Astrocyte of the spinal cord (primary cell): ENCODE results near the gene PPARD.

Experiments used
- DNase-seq: peaks from one replicate; pipeline ENCODE4 v3.0.0; 2011; ENCODE audit warnings: low read depth, low spot score
- H3K4me3 ChIP-seq: 2 replicates; pipeline ENCODE4 v1.5.1; 2011; ENCODE audit warnings: low read depth, mild to moderate bottlenecking, low read length, moderate library complexity
- in situ Hi-C: cut with HindIII; loops from 2 replicates; pipeline ENCODE4 v1.10.0; 2017; ENCODE audit warnings: low sequenced_read_pairs
- TF ChIP-seq, protein P1 (sequence below): IDR thresholded peaks from 2 replicates; pipeline ENCODE4 v1.5.1; 2012; ENCODE audit warnings: low read depth, mild to moderate bottlenecking, low read length, inconsistent platforms

PPARD gene

DNA sequence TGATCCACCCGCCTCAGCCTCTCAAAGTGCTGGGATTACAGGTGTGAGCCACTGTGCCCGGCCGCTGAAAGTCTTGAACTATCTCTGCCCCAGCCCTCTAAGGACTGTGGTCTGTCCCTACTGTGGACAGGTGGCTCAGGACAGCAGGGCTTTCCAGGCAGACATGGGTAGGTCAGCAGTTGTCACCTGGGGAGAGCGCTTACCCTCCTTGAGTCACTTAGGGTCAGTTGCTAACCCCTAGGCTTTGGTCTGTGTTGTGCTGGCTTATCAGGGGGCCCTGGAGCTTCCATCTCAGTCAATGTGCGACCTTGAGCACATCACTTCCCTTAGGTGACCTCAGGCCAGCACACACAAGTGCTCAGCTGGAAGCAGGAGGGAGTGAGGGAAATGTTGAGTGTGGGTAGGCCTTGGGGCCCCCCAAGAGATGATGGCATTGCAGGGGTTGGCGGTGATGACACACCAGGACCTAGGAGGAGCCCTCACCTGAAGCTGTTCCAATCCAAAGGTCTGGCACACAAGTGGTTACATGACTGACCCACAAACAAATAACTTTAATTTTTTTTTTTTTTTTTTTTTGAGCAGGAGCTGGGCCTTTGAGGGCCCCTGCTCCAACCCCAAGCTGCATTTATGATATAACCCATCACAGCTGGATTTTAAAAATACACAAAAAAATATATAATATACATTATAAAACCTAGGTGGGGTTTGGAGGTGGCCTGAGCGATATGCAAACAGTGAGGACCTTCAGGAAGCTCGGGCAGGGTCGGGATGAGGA lies 130.9 kb downstream of the PPARD start:
- DNase-seq: no peak
- H3K4me3 ChIP-seq: no peak overlapping the region
- TF ChIP-seq, protein P1, sequence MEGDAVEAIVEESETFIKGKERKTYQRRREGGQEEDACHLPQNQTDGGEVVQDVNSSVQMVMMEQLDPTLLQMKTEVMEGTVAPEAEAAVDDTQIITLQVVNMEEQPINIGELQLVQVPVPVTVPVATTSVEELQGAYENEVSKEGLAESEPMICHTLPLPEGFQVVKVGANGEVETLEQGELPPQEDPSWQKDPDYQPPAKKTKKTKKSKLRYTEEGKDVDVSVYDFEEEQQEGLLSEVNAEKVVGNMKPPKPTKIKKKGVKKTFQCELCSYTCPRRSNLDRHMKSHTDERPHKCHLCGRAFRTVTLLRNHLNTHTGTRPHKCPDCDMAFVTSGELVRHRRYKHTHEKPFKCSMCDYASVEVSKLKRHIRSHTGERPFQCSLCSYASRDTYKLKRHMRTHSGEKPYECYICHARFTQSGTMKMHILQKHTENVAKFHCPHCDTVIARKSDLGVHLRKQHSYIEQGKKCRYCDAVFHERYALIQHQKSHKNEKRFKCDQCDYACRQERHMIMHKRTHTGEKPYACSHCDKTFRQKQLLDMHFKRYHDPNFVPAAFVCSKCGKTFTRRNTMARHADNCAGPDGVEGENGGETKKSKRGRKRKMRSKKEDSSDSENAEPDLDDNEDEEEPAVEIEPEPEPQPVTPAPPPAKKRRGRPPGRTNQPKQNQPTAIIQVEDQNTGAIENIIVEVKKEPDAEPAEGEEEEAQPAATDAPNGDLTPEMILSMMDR: no peak
- in situ Hi-C loops: no loop called here

DNA sequence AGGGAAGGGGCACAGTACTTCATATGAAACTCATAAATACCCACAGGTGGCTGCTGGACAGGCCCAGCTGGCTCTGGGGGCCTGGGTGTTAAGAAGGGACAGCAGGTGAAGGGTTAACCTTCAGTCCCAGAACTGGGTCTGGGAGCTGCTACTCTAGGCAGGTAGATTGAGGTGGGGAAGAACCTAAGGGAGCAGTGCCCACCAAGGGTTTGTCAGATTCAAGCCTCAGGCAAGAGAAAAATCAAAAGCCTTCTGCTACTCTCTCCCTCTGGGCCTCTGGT lies 131.4 kb downstream of the PPARD start:
- no peak for DNase-seq
- in situ Hi-C loops: no loop called here
- H3K4me3 ChIP-seq: no peak overlapping the region
- TF ChIP-seq, protein P1: no peak

DNA sequence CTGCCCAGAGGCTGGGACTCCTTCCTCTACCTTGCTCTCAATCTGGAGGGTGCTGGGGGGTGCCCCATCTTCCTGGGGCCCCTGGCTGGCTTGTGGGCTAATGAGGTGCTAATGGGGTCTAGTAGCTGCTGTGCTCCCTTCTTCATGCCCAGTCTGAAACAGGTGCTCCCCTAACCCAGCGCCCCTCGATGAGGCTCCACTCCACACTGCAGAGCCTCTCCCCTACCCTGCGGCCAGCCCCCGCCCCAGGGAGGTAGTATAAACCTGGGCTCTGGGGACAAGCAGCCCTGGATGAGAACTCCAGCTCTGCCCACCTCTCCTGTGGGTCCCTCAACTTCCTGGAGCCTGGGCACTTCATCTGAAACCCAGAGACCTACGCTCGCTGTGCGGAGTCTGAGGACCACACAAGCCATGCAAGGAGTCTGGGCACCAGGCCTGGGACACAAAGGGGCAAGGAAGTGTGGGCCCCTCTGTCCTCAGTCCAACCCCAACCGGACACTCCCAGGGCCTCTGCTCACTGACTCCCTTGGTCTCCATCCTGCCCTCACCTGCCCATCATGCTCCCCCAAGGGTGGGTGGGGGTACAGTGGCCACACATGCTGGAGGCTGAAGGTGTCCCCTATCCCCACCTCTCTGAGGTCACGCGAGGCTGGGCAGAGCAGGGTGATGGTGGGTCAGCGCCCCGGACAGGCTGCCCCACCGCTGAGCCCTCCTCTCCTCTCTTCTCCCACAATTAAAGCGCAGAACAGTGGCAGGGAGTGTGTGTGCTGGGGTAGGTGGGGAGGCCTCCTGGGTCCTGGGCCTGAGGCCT lies 132.0 kb downstream of the PPARD start:
- DNase-seq: no peak
- in situ Hi-C loops: no loop called here
- no peak overlapping the region for H3K4me3 ChIP-seq
- TF ChIP-seq, protein P1: no peak

DNA sequence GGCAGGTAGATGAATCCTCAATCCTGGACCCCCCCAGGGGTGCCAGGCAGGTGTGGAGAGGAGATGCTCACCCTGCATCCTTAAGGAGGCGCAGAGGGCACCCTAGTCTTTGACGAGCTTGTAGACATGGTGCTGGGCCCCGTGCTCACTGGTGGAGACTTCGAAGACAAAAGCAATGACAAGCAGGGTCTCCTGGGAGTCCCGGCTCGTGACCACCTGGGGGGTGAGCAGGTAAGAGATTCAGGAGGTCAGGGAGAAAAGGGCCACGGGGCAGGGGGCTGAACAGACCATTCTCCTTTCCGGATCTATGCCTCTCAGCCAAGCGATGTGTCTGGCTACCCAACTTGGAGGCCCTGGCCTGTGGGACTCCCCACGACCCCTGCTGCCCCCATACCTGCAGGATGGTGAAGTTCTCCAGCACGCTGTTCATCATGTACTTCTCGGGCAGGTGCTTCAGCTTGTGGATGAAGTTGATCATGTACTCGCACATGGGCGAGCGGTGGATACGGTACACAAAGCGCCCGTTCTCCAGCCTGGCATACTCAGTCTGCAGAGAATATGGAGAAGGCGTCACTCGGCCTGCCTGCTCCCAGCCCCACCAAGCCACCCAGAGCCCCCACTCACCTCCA lies 132.7 kb downstream of the PPARD start:
- TF ChIP-seq, protein P1: no peak
- no peak overlapping the region for H3K4me3 ChIP-seq
- in situ Hi-C loops: no loop called here
- no peak for DNase-seq

DNA sequence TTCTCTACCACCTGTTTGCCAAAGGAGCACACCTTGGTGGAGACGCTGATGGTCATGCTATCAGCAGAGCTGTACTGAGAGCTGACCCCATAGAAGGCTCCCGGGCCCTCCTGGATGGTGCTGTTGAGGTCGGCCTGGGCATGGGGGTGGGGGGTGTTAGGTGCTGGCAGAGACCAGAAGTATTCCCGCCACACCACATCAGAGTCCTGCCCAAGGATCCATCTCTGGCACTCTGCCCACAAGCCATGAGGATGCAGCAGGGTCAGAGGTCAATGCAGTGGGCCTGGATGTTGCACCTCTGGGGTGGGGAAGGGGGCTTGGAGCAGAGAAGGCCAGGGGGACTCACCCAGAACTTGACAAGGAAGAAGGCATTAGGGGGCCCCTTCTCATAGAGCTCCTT lies 133.2 kb downstream of the PPARD start:
- no peak for DNase-seq
- TF ChIP-seq, protein P1: no peak
- no peak overlapping the region for H3K4me3 ChIP-seq
- in situ Hi-C loops: no loop called here

DNA sequence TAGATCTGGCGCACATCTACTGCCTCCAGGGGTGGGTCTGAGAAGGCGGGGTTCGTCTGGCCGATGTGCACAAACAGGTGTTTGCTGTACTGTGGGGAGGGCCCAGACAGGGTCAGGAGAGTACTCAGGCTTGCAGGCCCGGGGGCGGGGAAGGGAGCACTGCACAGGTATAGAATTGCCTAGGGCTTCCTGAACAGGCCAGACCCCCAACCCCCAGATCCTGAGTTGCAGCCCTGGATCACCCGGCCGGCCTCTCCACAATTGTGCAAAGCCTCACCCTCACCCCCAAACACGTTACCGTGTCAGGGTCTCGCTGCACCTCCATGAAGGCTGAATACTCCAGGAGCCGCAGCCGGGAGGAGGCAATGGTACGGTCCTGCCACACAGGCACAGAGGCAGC lies 133.6 kb downstream of the PPARD start:
- in situ Hi-C loops: no loop called here
- TF ChIP-seq, protein P1: no peak
- no peak for DNase-seq
- no peak overlapping the region for H3K4me3 ChIP-seq
